BLaER1 treated with 17β-estradiol and CSF1 and Interleukin-3, amounts not matched to agents 10 nM and 100 nM (cell line): Measurements from ENCODE around the gene BMPER.

Experiments
- H3K27ac ChIP-seq, 11 experiments: shearing (Covaris generic); formaldehyde crosslinking; 2 replicates each; pipeline ENCODE4 v1.8.1; 2022
- H3K27me3 ChIP-seq, 11 experiments: shearing (Covaris generic); formaldehyde crosslinking; 2 replicates each; pipeline ENCODE4 v1.8.1; 2022
- H3K36me3 ChIP-seq, 11 experiments: shearing (Covaris generic); formaldehyde crosslinking; 2 replicates each; pipeline ENCODE4 v1.8.1; 2022
- H3K4me1 ChIP-seq, 10 experiments: shearing (Covaris generic); formaldehyde crosslinking; 2 replicates each; pipeline ENCODE4 v1.8.1; 2022
- H3K4me2 ChIP-seq, 11 experiments: shearing (Covaris generic); formaldehyde crosslinking; 2 replicates each; pipeline ENCODE4 v1.8.1; 2022
- H3K4me3 ChIP-seq, 10 experiments: shearing (Covaris generic); formaldehyde crosslinking; 2 replicates each; pipeline ENCODE4 v1.8.1; 2022
- H3K9ac ChIP-seq, 11 experiments: shearing (Covaris generic); formaldehyde crosslinking; 2 replicates each; pipeline ENCODE4 v1.8.1; 2022
- H3K9me3 ChIP-seq, 11 experiments: shearing (Covaris generic); formaldehyde crosslinking; replicated peaks in 1 of 11; 2 replicates each; pipeline ENCODE4 v1.8.1; 2022
- H4K20me1 ChIP-seq, 11 experiments: shearing (Covaris generic); formaldehyde crosslinking; 2 replicates each; pipeline ENCODE4 v1.8.1; 2022
- Cebpa-rat ChIP-seq, 11 experiments: shearing (Covaris generic); IDR thresholded peaks; 2 replicates each; pipeline ENCODE4 v1.8.1; 2022

Gene BMPER

GRCh38 chr7:33968591-33968990 is 63.3 kb downstream of the BMPER start:
- no peak for TF ChIP-seq Cebpa-rat (IDR thresholded peaks at IDR 0.05)
- no peaks in the 10 kb centered on the region for H3K4me1 ChIP-seq
- H3K4me2 ChIP-seq = no peak overlapping the region
- no peaks in the 10 kb centered on the region for H3K36me3 ChIP-seq
- H3K27me3 ChIP-seq = no peaks in the 10 kb centered on the region
- no peak overlapping the region for H3K9ac ChIP-seq
- no peaks in the 10 kb centered on the region for H4K20me1 ChIP-seq
- no peaks in the 10 kb centered on the region for H3K9me3 ChIP-seq
- no peak overlapping the region for H3K27ac ChIP-seq
- H3K4me3 ChIP-seq = no peak overlapping the region

DNA sequence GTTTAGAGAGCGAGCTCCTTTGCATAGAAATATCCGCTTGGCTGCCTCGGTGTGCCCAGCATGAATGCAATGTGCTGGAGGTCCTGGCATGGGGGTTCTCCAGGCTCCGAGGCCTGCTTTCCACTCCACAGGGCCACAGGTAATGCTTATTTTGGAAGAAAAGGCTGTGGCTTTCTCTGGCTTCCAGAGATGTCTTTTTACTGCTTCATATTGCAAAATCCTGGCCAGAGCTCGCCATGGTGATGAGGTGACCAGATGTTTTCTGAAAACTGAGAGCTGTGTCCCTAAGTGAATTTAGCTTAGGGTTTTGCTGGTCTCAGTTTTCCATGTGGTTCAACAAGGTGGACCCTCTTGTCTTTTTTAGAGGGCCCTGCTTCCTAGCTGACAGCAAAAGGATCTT is 65.2 kb downstream of the BMPER start:
- H3K36me3 ChIP-seq = no peaks in the 10 kb centered on the region
- no peaks in the 10 kb centered on the region; a peak in 1 of 22 replicates for H4K20me1 ChIP-seq
- H3K27me3 ChIP-seq = no peaks in the 10 kb centered on the region
- H3K27ac ChIP-seq = no peak overlapping the region
- H3K9ac ChIP-seq = no peak overlapping the region
- no peak overlapping the region for H3K4me2 ChIP-seq
- no peak for TF ChIP-seq Cebpa-rat (IDR thresholded peaks at IDR 0.05)
- H3K4me1 ChIP-seq = no peaks in the 10 kb centered on the region
- H3K9me3 ChIP-seq = no peaks in the 10 kb centered on the region
- no peak overlapping the region for H3K4me3 ChIP-seq

DNA sequence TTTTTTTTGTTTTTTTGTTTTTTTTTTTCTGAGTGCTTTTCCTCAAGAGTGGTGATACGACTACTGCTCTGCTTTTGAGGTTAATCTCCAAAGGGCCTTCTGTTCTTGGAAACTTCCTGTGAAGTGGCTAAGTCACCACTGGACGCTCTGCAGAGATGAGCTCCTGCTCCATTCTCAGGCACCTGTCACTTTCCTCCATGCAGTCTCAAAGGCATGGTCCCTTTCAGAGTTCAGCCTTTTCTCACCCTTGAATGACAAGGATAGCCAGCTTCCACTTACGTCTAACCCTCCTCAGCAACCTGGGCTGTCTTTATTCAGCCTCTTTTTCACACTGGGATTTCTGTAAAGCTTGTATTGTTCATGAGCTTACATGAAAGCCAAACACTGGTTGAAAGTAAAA is 65.8 kb downstream of the BMPER start:
- no peak for TF ChIP-seq Cebpa-rat (IDR thresholded peaks at IDR 0.05)
- no peaks in the 10 kb centered on the region; a peak in 1 of 22 replicates for H4K20me1 ChIP-seq
- no peak overlapping the region for H3K4me3 ChIP-seq
- H3K4me1 ChIP-seq = no peaks in the 10 kb centered on the region
- no peak overlapping the region for H3K9ac ChIP-seq
- no peaks in the 10 kb centered on the region for H3K36me3 ChIP-seq
- H3K27ac ChIP-seq = no peak overlapping the region
- H3K9me3 ChIP-seq = no peaks in the 10 kb centered on the region
- no peaks in the 10 kb centered on the region for H3K27me3 ChIP-seq
- H3K4me2 ChIP-seq = no peak overlapping the region

- Histone ChIP-seq H3K9me3 (no peaks in the 10 kb centered on the region), H3K4me2 (no peak overlapping the region), H3K27ac (no peak overlapping the region), H4K20me1 (no peaks in the 10 kb centered on the region; a peak in 1 of 22 replicates), H3K4me3 (no peak overlapping the region), H3K36me3 (no peaks in the 10 kb centered on the region), H3K4me1 (no peaks in the 10 kb centered on the region), H3K9ac (no peak overlapping the region), H3K27me3 (no peaks in the 10 kb centered on the region)
- no peak for TF ChIP-seq Cebpa-rat (IDR thresholded peaks at IDR 0.05)
Observed at GRCh38 chr7:33973231-33974015, 68.1 kb downstream of the BMPER start.

DNA sequence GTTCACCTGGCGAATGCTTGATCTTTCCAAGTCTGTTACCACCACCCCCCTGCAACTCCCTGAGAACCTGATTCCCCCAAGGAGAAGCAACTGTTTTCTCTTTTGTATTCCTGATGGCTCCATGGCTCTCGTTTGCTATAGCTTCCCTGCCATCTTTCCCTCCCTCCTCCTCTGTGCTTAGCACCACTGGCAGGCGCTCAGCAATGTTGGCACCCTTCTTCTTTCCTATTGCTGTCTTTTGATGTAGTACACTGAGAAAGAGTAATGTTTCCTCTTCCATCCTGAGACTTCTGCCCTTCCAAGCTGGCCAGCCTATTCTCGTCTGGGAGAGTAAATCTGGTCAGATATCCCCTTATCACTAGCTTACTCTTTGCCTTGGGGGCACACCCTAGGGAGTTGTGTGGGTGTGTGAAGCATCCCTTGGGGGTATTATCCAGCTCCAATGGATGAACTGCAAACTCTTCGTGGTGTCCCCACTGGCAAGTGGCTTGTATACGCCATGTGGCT is 74.0 kb downstream of the BMPER start:
- Histone ChIP-seq H3K27ac (no peak overlapping the region), H3K9me3 (no peaks in the 10 kb centered on the region), H3K36me3 (no peaks in the 10 kb centered on the region), H3K4me3 (no peak overlapping the region), H3K4me2 (no peak overlapping the region), H4K20me1 (no peaks in the 10 kb centered on the region), H3K27me3 (no peaks in the 10 kb centered on the region), H3K9ac (no peak overlapping the region), H3K4me1 (peaks cover 0 to 6% (median 0%) of the 10 kb centered on the region in 10 experiments; a peak in 3 of 20 replicates)
- TF ChIP-seq Cebpa-rat (IDR thresholded peaks at IDR 0.05) = no peak

GRCh38 chr7:33979807-33980355 is 74.5 kb downstream of the BMPER start:
- H4K20me1 ChIP-seq = no peaks in the 10 kb centered on the region
- H3K27me3 ChIP-seq = no peaks in the 10 kb centered on the region
- no peaks in the 10 kb centered on the region for H3K36me3 ChIP-seq
- TF ChIP-seq Cebpa-rat (IDR thresholded peaks at IDR 0.05) = no peak
- H3K4me1 ChIP-seq = peaks cover 0 to 6% (median 0%) of the 10 kb centered on the region in 10 experiments; a peak in 3 of 20 replicates
- H3K9ac ChIP-seq = no peak overlapping the region
- no peaks in the 10 kb centered on the region for H3K9me3 ChIP-seq
- H3K4me2 ChIP-seq = no peak overlapping the region
- no peak overlapping the region for H3K27ac ChIP-seq
- no peak overlapping the region for H3K4me3 ChIP-seq

GRCh38 chr7:33981226-33981625 is 75.9 kb downstream of the BMPER start:
- TF ChIP-seq Cebpa-rat (IDR thresholded peaks at IDR 0.05) = no peak
- H3K4me2 ChIP-seq = no peak overlapping the region
- H4K20me1 ChIP-seq = no peaks in the 10 kb centered on the region
- peaks cover 0 to 6% (median 0%) of the 10 kb centered on the region in 10 experiments; a peak in 3 of 20 replicates for H3K4me1 ChIP-seq
- no peaks in the 10 kb centered on the region for H3K36me3 ChIP-seq
- no peak overlapping the region for H3K9ac ChIP-seq
- no peak overlapping the region for H3K27ac ChIP-seq
- H3K9me3 ChIP-seq = no peaks in the 10 kb centered on the region
- H3K4me3 ChIP-seq = no peak overlapping the region
- H3K27me3 ChIP-seq = no peaks in the 10 kb centered on the region

DNA sequence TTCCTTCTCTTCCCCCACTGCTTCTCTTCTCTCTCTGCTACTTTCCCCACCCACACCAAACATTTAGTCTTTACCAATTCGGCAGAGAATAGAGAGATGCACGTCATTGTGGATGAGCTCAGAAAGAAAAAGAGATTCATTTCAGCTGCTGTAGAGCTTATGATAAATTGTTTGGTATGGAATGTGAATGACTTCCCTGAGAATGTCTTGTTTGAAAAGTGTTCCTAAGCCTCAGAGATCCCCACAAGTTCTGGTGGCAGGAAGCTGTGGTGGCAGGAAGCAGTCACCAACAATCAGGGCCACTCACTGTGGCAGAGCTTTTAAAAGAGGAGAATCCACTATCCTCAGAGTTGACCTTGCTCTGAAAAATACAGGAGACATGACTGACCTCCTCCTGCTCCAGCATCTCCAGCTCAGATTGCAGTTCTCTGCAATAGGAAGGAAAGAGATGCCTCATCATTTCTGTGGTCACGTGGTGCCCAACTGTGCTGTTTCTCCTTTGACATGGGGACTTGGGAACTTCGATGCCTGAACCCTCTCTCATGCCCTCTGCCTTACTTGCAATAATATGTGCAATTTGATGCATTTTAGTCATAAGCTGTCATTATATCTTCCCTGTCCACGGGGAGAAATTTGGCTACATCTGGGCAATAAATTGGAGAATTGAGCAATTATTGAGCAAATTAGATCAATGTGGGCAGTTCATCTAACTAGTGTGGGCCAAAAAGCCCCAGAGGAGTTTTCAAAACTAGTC is 76.5 kb downstream of the BMPER start:
- no peaks in the 10 kb centered on the region for H3K36me3 ChIP-seq
- no peaks in the 10 kb centered on the region for H4K20me1 ChIP-seq
- peaks cover 0 to 6% (median 0%) of the 10 kb centered on the region in 10 experiments; a peak in 4 of 20 replicates for H3K4me1 ChIP-seq
- H3K4me2 ChIP-seq = peak overlapping the region in 2 of 11 experiments; percentile 1 to 18; a peak in 2 of 22 replicates
- H3K27ac ChIP-seq = no peak overlapping the region
- H3K9me3 ChIP-seq = no peaks in the 10 kb centered on the region
- H3K9ac ChIP-seq = no peak overlapping the region
- TF ChIP-seq Cebpa-rat (IDR thresholded peaks at IDR 0.05) = no peak
- no peak overlapping the region for H3K4me3 ChIP-seq
- no peaks in the 10 kb centered on the region for H3K27me3 ChIP-seq

- Histone ChIP-seq H3K36me3 (no peaks in the 10 kb centered on the region), H3K4me2 (no peak overlapping the region), H3K4me1 (peaks cover 0 to 11% (median 1%) of the 10 kb centered on the region in 10 experiments; a peak in 4 of 20 replicates), H4K20me1 (no peaks in the 10 kb centered on the region), H3K9me3 (no peaks in the 10 kb centered on the region), H3K27ac (no peak overlapping the region), H3K9ac (no peak overlapping the region), H3K27me3 (no peaks in the 10 kb centered on the region), H3K4me3 (no peak overlapping the region)
- TF ChIP-seq Cebpa-rat (IDR thresholded peaks at IDR 0.05) = no peak
Observed at GRCh38 chr7:33982425-33982786, 77.1 kb downstream of the BMPER start.
